Neural cell (in vitro differentiated cells): ENCODE data around the gene MTCL1. TPM values are rescaled to one million over a fixed set of nuclear protein-coding genes. Genes with fewer than 3 reads are reported as not detected.

Source experiments
- H2AFZ ChIP-seq: fragments of 200-600, 300-800 bp; sonication (generic), shearing (Covaris generic); 2 replicates; pipeline ENCODE4 v1.6.0; 2014; ENCODE audit warnings: low read depth, mild to moderate bottlenecking, antibody characterized with exemption, low read length, moderate library complexity
- H3F3A ChIP-seq: fragments of 200-600 bp; shearing (Covaris generic); 2 replicates; pipeline ENCODE4 v1.6.1; 2016; ENCODE audit warnings: mild to moderate bottlenecking, moderate library complexity, mixed read lengths, antibody characterized with exemption, low read length; ENCODE audit not compliant: insufficient read depth, poor library complexity, severe bottlenecking
- H3K27ac ChIP-seq: fragments of 200-600, 300-800 bp; sonication (generic), shearing (Covaris generic); 2 replicates; pipeline ENCODE4 v1.5.1; 2014; ENCODE audit warnings: mild to moderate bottlenecking, low read length, moderate library complexity
- H3K27me3 ChIP-seq: fragments of 300-800, 200-600 bp; sonication (generic), shearing (Covaris generic); 2 replicates; pipeline ENCODE4 v1.6.0; 2014; ENCODE audit warnings: mild to moderate bottlenecking, low read depth, low read length, moderate library complexity; ENCODE audit not compliant: insufficient read depth
- H3K36me3 ChIP-seq: fragments of 300-800, 200-600 bp; sonication (generic), shearing (Covaris generic); 2 replicates; pipeline ENCODE4 v1.5.1; 2014; ENCODE audit warnings: mild to moderate bottlenecking, antibody characterized with exemption, low read length, moderate library complexity; ENCODE audit not compliant: insufficient read depth
- H3K4me2 ChIP-seq: fragments of 300-800, 200-600 bp; sonication (generic), shearing (Covaris generic); 2 replicates; pipeline ENCODE4 v1.6.0; 2014; ENCODE audit warnings: mild to moderate bottlenecking, low read length
- H3K4me3 ChIP-seq: fragments of 300-800, 200-600 bp; sonication (generic), shearing (Covaris generic); 2 replicates; pipeline ENCODE4 v1.5.1; 2014; ENCODE audit warnings: mild to moderate bottlenecking, low read length, moderate library complexity
- H3K79me2 ChIP-seq: fragments of 200-600 bp; shearing (Covaris generic); replicated peaks from 2 replicates; pipeline ENCODE4 v1.6.0; 2014; ENCODE audit warnings: mild to moderate bottlenecking, low read length, moderate library complexity; ENCODE audit not compliant: insufficient read depth
- H3K9ac ChIP-seq: fragments of 300-800, 200-600 bp; sonication (generic), shearing (Covaris generic); 2 replicates; pipeline ENCODE4 v1.6.1; 2016; ENCODE audit warnings: mild to moderate bottlenecking, low read length, mixed read lengths
- H3K9me2 ChIP-seq: fragments of 200-600 bp; shearing (Covaris generic); 2 replicates; pipeline ENCODE4 v1.6.1; 2016; ENCODE audit warnings: mild to moderate bottlenecking, low read length, mixed read lengths; ENCODE audit not compliant: insufficient read depth
- H3K9me3 ChIP-seq: fragments of 200-600, 300-800 bp; sonication (generic), shearing (Covaris generic); 2 replicates; pipeline ENCODE4 v1.6.1; 2016; ENCODE audit warnings: mild to moderate bottlenecking, mixed run types, low read length, moderate library complexity, mixed read lengths
- H4K20me1 ChIP-seq: fragments of 200-600 bp; shearing (Covaris generic); 2 replicates; pipeline ENCODE4 v1.6.1; 2016; ENCODE audit warnings: mild to moderate bottlenecking, mixed run types; ENCODE audit not compliant: insufficient read depth
- CTCF ChIP-seq: fragments of 450-650 bp; IDR thresholded peaks from 2 replicates; pipeline ENCODE4 v1.5.1; 2014; ENCODE audit warnings: antibody characterized with exemption, mild to moderate bottlenecking, moderate library complexity; ENCODE audit not compliant: poor library complexity, severe bottlenecking
- EP300 ChIP-seq: fragments of 450-650 bp; conservative IDR thresholded peaks from 2 replicates; pipeline ENCODE4 v1.6.1; 2014; ENCODE audit warnings: antibody characterized with exemption, mild to moderate bottlenecking, moderate library complexity; ENCODE audit not compliant: poor library complexity, severe bottlenecking
- EZH2 ChIP-seq: fragments of 200-600, 300-800 bp; shearing (Covaris generic), sonication (generic); IDR thresholded peaks from 2 replicates; pipeline ENCODE4 v1.6.1; 2014; ENCODE audit warnings: antibody characterized with exemption, low read length, borderline replicate concordance, mild to moderate bottlenecking; ENCODE audit not compliant: insufficient read depth, poor library complexity, severe bottlenecking
- MXI1 ChIP-seq: fragments of 450-650 bp; conservative IDR thresholded peaks from 2 replicates; pipeline ENCODE4 v1.6.1; 2014; ENCODE audit warnings: antibody characterized with exemption, mild to moderate bottlenecking; ENCODE audit not compliant: poor library complexity, severe bottlenecking
- POLR2AphosphoS5 ChIP-seq: IDR thresholded peaks from 2 replicates; pipeline ENCODE4 v1.6.1; 2012
- RAD21 ChIP-seq: fragments of 450-650 bp; conservative IDR thresholded peaks from 2 replicates; pipeline ENCODE4 v1.6.1; 2014; ENCODE audit warnings: antibody characterized with exemption, mild to moderate bottlenecking, moderate library complexity
- REST ChIP-seq: IDR thresholded peaks from 2 replicates; pipeline ENCODE4 v1.6.1; 2012; ENCODE audit warnings: borderline replicate concordance
- SMC3 ChIP-seq: fragments of 450-650 bp; conservative IDR thresholded peaks from 2 replicates; pipeline ENCODE4 v1.6.1; 2014; ENCODE audit warnings: antibody characterized with exemption, mild to moderate bottlenecking, moderate library complexity; ENCODE audit not compliant: poor library complexity
- TAF1 ChIP-seq: IDR thresholded peaks from 2 replicates; pipeline ENCODE4 v1.6.1; 2012; ENCODE audit warnings: low read depth
- polyA plus RNA-seq: library from polyadenylated mRNA; depleted of rRNA; stranded (reverse); fragments of >200 nt; gene quantifications from 2 replicates; pipeline ENCODE4 v1.2.3, GENCODE V29; 2014

The MTCL1 gene
- polyA plus RNA-seq, 1 donor from 2014 or later = 20.8 TPM

GRCh38 chr18:8816816-8817215 is 111.5 kb downstream of the MTCL1 start:
- no peak overlapping the region for H3K9ac ChIP-seq
- no peak overlapping the region for H3K4me3 ChIP-seq
- no peaks in the 10 kb centered on the region for H3K27me3 ChIP-seq
- no peaks in the 10 kb centered on the region for H3K79me2 ChIP-seq
- no peaks in the 10 kb centered on the region for H3K9me3 ChIP-seq
- H4K20me1 ChIP-seq = no peaks in the 10 kb centered on the region
- H3K27ac ChIP-seq = no peak overlapping the region
- TF ChIP-seq POLR2AphosphoS5 = no peak
- TF ChIP-seq RAD21 = no peak
- TF ChIP-seq EP300 = no peak
- TF ChIP-seq REST = no peak
- TF ChIP-seq TAF1 = no peak
- TF ChIP-seq CTCF = no peak
- TF ChIP-seq MXI1 = no peak
- no peak for TF ChIP-seq SMC3
- TF ChIP-seq EZH2 = no peak
- no peaks in the 10 kb centered on the region for H3K9me2 ChIP-seq
- no peak overlapping the region for H3K4me2 ChIP-seq
- no peak overlapping the region for H2AFZ ChIP-seq
- H3K36me3 ChIP-seq = no peaks in the 10 kb centered on the region
- no peaks in the 10 kb centered on the region for H3F3A ChIP-seq

GRCh38 chr18:8818982-8819381 is 113.6 kb downstream of the MTCL1 start:
- Histone ChIP-seq H3K9ac (no peak overlapping the region), H3K27me3 (no peaks in the 10 kb centered on the region), H2AFZ (no peak overlapping the region), H3K9me2 (no peaks in the 10 kb centered on the region), H3F3A (no peaks in the 10 kb centered on the region), H3K36me3 (peaks cover 4% of the 10 kb centered on the region), H3K4me3 (no peak overlapping the region), H4K20me1 (no peaks in the 10 kb centered on the region), H3K9me3 (no peaks in the 10 kb centered on the region), H3K27ac (no peak overlapping the region), H3K79me2 (no peaks in the 10 kb centered on the region), H3K4me2 (no peak overlapping the region)
- TF ChIP-seq EZH2 = no peak
